HG03025 (cell line): ENCODE data around the gene GSN.

Experiments
- ATAC-seq: cut with Tn5 transposase; IDR thresholded peaks from one replicate; pipeline ENCODE4 v1.9.1; 2021; ENCODE audit warnings: mild to moderate bottlenecking, moderate library complexity; ENCODE audit not compliant: unreplicated experiment, low FRiP score

GSN gene

GRCh38 chr9:121366611-121367192, 98.7 kb downstream of the GSN start:
- ATAC-seq = no peak

DNA sequence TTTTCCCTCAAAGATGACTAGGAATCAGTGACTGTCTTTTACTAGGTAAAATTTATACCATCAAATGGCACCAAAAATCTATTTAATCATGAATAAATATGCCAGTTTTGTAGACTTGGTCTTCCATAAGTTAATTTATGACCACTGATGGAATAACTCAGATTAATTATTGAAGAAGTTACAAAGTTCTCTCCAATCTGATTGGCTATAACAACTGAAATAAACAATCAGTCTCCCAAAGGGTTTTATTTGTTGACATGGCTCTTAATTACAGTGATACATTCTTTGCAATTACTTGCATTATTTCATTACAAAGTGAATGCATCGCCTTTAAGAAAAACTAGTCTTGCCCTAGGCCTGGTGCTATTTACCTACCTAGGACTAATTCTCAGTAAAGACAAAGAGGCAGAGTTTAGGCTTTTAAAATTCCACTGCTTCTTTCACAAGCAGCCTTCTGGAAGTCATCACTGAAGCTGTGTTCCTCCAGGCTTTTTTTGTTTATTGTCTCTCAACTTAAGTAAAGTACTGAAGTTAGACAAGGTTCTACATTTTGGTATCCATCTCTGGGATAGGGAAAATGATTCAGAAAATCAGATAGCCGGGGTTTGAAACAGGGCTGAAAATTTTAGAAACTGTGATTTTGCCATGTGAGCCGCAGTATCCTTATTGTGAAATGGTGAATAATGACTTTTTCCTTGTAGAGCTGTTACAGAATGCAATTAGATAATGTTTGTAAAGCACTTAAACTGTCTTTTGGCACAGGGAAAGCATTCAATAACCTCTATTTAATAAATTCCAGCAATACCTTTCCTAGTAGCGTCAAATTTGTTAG, 99.6 kb downstream of the GSN start:
- no peak for ATAC-seq

DNA sequence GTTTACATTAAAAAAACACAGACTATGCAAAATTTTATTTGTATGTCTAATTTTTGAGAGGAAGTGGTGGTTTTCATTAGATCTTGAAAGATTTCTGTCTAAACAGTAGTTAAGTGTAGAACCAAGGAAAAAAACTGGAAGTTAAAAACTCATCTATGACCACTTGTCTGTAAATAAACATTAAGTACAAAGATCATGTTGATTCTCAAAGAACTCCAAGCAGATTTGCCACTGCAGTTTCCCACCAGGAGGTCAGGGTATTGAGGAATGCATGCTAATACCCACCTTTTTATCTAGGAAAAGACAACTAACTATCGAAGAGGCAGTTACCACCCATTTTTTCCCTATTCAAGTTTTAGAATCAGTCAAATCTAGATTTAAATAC, 100.2 kb downstream of the GSN start:
- ATAC-seq = no peak

DNA sequence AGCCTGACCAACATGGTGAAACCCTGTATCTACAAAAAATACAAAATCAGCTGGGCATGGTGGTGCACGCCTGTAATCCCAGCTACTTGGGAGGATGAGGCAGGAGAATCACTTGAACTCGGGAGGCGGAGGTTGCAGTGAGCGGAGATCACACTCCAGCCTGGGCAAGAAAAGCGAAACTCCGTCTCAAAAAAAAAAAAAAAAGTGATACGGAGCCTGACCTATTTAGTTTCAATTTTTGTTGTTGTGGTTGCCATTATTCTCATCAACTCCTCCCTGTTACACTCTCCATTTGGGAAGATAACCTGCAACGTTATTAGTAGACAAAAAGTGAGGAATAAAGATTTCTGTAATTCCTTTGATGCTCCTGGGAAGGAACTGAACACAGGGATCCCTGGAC, 100.8 kb downstream of the GSN start:
- no peak for ATAC-seq

GRCh38 chr9:121369595-121370265, 101.8 kb downstream of the GSN start, which contains the start of gene STOM:
STOM (minus strand) TSS chr9:121370250; CDS start chr9:121370187, 63 bp downstream.
- ATAC-seq = peak; percentile 58

DNA sequence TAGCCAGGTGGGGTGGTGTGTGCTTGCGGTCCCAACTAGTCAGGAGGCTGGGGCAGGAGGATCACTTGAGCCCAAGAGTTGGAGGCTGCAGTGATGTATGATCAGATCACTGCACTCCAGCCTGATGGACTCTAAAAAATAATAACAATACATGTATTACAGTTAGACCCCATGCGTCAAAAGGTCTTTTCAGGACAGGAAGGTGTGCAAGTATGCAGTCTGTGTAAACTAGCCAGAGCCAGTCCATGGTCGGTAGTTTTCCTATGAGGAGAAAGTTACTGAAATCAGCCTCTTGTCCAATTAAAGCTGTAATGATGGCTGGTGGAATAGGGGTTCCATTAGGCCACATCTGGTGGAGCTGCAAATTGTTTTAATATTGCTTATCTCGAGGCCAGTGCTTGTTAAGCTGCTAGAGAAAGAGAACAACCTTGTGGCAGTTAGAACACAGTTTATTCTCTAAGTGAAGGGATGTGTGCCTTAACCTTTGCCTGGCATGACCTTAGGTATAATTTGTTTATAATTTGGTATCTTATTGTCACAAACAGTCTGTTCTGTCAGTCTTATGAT, 103.6 kb downstream of the GSN start:
- ATAC-seq = no peak

DNA sequence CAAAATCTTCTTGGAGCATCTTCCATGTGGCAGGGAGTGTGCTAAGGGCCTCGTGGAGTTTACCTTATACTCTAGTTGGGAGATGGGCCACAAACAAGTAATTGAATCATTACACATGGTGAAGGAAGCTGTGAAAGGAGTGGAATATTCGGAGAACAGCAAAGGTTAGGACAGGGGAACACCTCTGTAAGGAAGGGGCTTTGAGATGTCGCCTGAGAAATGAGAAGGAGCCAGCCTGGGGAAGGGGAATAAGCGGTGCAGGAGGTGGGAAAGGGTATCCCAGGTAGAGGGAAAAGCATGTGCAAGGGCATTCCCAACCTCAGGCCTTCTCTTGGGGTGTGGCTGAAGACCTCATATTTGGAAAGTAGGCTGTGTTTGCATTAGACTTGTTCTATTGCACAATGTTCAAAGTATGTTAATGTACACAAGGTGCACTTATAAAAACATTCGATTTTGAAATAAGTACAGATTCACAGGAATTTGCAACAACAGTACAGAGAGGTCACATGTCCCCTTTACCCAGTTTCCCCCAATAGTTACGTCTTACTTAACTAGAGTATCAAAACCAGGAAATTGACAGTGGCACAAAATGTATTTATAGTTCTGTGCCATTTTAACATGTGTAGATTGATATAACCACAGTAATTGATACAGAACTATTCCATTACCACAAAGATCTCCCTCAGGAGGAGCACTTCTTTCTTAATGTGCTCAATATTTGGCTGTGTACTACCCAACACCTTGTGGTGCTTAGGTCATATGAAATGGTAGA, 104.5 kb downstream of the GSN start:
- no peak for ATAC-seq

- no peak for ATAC-seq
Measured at GRCh38 chr9:121373011-121373729, 105.2 kb downstream of the GSN start.

DNA sequence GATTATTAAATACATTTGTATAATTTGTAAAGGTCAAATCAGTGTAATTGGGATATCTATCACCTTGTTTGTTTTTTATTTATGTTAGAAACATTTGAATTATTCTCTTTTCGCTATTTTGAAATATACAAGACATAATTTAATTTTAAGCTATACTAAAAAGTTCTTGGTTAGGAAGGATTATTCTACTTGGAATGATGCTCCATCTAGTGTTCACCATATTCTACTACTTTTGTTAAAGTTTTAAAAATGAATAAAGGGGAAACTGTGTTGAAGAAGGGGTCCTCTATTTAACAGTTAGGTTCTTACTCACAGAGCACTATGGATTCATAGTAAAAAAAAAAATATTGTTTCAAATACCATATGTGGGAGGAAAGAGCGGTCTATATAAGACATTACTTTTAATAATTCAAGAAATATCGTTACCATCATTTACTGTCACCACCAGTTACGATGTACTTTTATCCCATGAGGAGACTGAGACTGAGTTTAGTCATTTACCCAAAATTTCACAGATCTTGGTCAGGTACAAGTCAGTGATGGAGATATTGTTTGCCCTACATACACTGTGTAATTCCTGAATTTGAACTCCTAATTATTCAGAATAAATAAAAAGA, 108.4 kb downstream of the GSN start:
- no peak for ATAC-seq

GRCh38 chr9:121380846-121381245, 112.9 kb downstream of the GSN start:
- no peak for ATAC-seq
